Suprapubic skin (tissue), 4 donors: Measurements from ENCODE around the gene C1QTNF8. TPM values are rescaled to one million over a fixed set of nuclear protein-coding genes. Genes with fewer than 3 reads are reported as not detected.

ENCODE experiments used
- DNase-seq, 2 donors: peaks; one replicate each; pipeline ENCODE4 v3.0.0-alpha.2; 2019; ENCODE audit warnings: low spot score in 2 of 2
- H3K27ac ChIP-seq: fragments of 200-600 bp; sonication (generic); one replicate; pipeline ENCODE4 v1.5.1; 2019
- H3K27me3 ChIP-seq: fragments of 200-600 bp; sonication (generic); one replicate; pipeline ENCODE4 v1.5.1; 2019
- H3K36me3 ChIP-seq: fragments of 200-600 bp; sonication (generic); one replicate; pipeline ENCODE4 v1.5.1; 2019
- H3K4me1 ChIP-seq: fragments of 200-600 bp; sonication (generic); one replicate; pipeline ENCODE4 v1.5.1; 2019
- H3K4me3 ChIP-seq: fragments of 200-600 bp; sonication (generic); one replicate; pipeline ENCODE4 v1.5.1; 2019; ENCODE audit warnings: mild to moderate bottlenecking
- H3K9me3 ChIP-seq: fragments of 200-600 bp; sonication (generic); one replicate; pipeline ENCODE4 v1.5.1; 2019
- CTCF ChIP-seq, 2 donors: fragments of 200-600 bp in 1 of 2; fragments of 450-650 bp in 1 of 2; sonication (generic) in 1 of 2; IDR thresholded peaks; one replicate each; pipeline ENCODE4 v1.5.1; 2016 to 2019; ENCODE audit warnings: antibody characterized with exemption in 2 of 2, mild to moderate bottlenecking in 1 of 2, moderate library complexity in 1 of 2
- EP300 ChIP-seq: sonication (generic); formaldehyde crosslinking; IDR thresholded peaks from one replicate; pipeline ENCODE4 v1.6.1; 2017; ENCODE audit warnings: antibody characterized with exemption
- POLR2A ChIP-seq, 2 donors: fragments of 450-650 bp; IDR thresholded peaks; one replicate each; pipeline ENCODE4 v1.6.1; 2017; ENCODE audit warnings: antibody characterized with exemption in 2 of 2, mild to moderate bottlenecking in 2 of 2, moderate library complexity in 2 of 2
- POLR2AphosphoS5 ChIP-seq, 3 donors: sonication (generic); formaldehyde crosslinking; IDR thresholded peaks; one replicate each; pipeline ENCODE4 v1.6.1; 2017; ENCODE audit warnings: antibody characterized with exemption in 3 of 3
- WGBS: methylation state at CpG from one replicate; pipeline ENCODE4 v1.1.5; 2018; 5-methylcytosine and 5-hydroxymethylcytosine counted together
- total RNA-seq, 4 donors: library from RNA; depleted of rRNA; stranded (reverse); fragments of >200 nt; gene quantifications; one replicate each; pipeline ENCODE4 v1.1.0, GENCODE V29; 2016

The C1QTNF8 gene
- total RNA-seq, 4 donors from 2014 or later, result not detected

GRCh38 chr16:1060416-1061340 is 35.4 kb downstream of the C1QTNF8 start:
- H3K27ac ChIP-seq, result no peak overlapping the region
- H3K4me3 ChIP-seq, result no peak overlapping the region
- H3K9me3 ChIP-seq, result peaks cover 8% of the 10 kb centered on the region
- no peak for DNase-seq
- H3K4me1 ChIP-seq, result no peaks in the 10 kb centered on the region
- peaks cover 84% of the 10 kb centered on the region for H3K27me3 ChIP-seq
- no peaks in the 10 kb centered on the region for H3K36me3 ChIP-seq
- WGBS, result 79% methylated on average over 27 of the region's 42 CpGs
- TF ChIP-seq CTCF (IDR thresholded peaks at IDR 0.05) (no peak), EP300 (no peak), POLR2AphosphoS5 (IDR thresholded peaks at IDR 0.05) (no peak), POLR2A (IDR thresholded peaks at IDR 0.05) (no peak)

- Histone ChIP-seq H3K9me3 (peaks cover 8% of the 10 kb centered on the region), H3K36me3 (no peaks in the 10 kb centered on the region), H3K4me3 (no peak overlapping the region), H3K4me1 (no peaks in the 10 kb centered on the region), H3K27ac (no peak overlapping the region), H3K27me3 (peaks cover 84% of the 10 kb centered on the region)
- WGBS, result 99% methylated on average over 3 of the region's 3 CpGs
- TF ChIP-seq POLR2A (IDR thresholded peaks at IDR 0.05) (no peak), POLR2AphosphoS5 (IDR thresholded peaks at IDR 0.05) (no peak), CTCF (IDR thresholded peaks at IDR 0.05) (no peak), EP300 (no peak)
- no peak for DNase-seq
Observed at GRCh38 chr16:1059310-1059709, 36.7 kb downstream of the C1QTNF8 start.

- WGBS, result 47% methylated on average over 3 of the region's 14 CpGs
- H3K9me3 ChIP-seq, result peaks cover 8% of the 10 kb centered on the region
- H3K27me3 ChIP-seq, result peaks cover 84% of the 10 kb centered on the region
- no peak for DNase-seq
- TF ChIP-seq POLR2AphosphoS5 (IDR thresholded peaks at IDR 0.05) (no peak), EP300 (no peak), CTCF (IDR thresholded peaks at IDR 0.05) (no peak), POLR2A (IDR thresholded peaks at IDR 0.05) (no peak)
- no peaks in the 10 kb centered on the region for H3K36me3 ChIP-seq
- H3K4me3 ChIP-seq, result no peak overlapping the region
- no peak overlapping the region for H3K27ac ChIP-seq
- no peaks in the 10 kb centered on the region for H3K4me1 ChIP-seq
Observed at GRCh38 chr16:1058216-1058615, 37.8 kb downstream of the C1QTNF8 start.

GRCh38 chr16:1057252-1057932 is 38.7 kb downstream of the C1QTNF8 start:
- DNase-seq, result no peak
- H3K9me3 ChIP-seq, result peaks cover 8% of the 10 kb centered on the region
- no peaks in the 10 kb centered on the region for H3K4me1 ChIP-seq
- TF ChIP-seq CTCF (IDR thresholded peaks at IDR 0.05) (peak; percentile 24 to 80), EP300 (no peak), POLR2A (IDR thresholded peaks at IDR 0.05) (no peak)
- peaks cover 83% of the 10 kb centered on the region for H3K27me3 ChIP-seq
- H3K27ac ChIP-seq, result no peak overlapping the region
- H3K4me3 ChIP-seq, result no peak overlapping the region
- no peaks in the 10 kb centered on the region for H3K36me3 ChIP-seq
- no CpG with 5 or more reads among the region's 33 CpGs for WGBS

GRCh38 chr16:1056196-1056595 is 39.8 kb downstream of the C1QTNF8 start:
- H3K27ac ChIP-seq, result no peak overlapping the region
- no CpG with 5 or more reads among the region's 8 CpGs for WGBS
- peaks cover 71% of the 10 kb centered on the region for H3K27me3 ChIP-seq
- peaks cover 8% of the 10 kb centered on the region for H3K9me3 ChIP-seq
- no peaks in the 10 kb centered on the region for H3K36me3 ChIP-seq
- H3K4me3 ChIP-seq, result no peak overlapping the region
- TF ChIP-seq POLR2AphosphoS5 (IDR thresholded peaks at IDR 0.05) (no peak), EP300 (no peak), POLR2A (IDR thresholded peaks at IDR 0.05) (no peak), CTCF (IDR thresholded peaks at IDR 0.05) (no peak)
- DNase-seq, result no peak
- no peaks in the 10 kb centered on the region for H3K4me1 ChIP-seq
